Measurements from ENCODE around the gene CLK2. TPM values are rescaled to one million over a fixed set of nuclear protein-coding genes. Genes with fewer than 3 reads are reported as not detected.
A peak's percentile ranks its signal among the peaks of the same experiment; 100 is the strongest.

The CLK2 gene
- total and polyA plus RNA-seq, 2 of the 13 experiments (the other 11 are each of a cell fraction or from before 2014, with no cell fraction given): 20.1 to 73.5 TPM

DNA sequence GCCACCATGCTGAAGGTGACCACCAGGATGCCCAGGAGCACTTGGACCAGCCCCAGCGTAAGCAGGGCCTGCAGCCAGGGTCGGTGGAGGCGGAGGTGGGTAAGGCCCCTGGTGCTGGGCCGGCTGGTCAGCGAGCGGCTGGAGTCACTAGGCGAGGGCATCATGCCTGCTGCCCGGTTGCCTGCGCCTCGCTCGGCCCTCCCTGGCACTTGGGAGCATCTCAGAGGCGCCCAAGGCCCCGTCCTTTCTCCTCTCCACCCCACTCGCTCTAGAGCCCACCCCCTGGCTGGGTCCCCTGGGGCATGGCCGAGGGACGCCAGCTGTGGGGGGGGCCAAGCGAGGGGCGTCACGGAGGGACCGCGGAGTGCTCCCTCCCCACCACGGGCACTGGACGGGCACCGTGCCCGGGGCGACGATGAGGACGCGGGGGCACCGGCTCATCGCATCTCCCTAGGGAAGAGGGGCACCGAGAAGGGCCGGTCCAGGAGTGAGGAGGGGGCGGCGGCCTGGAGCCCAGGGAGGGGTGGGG, 18.5 kb downstream of the CLK2 start (continued):
- TF ChIP-seq, protein P1, sequence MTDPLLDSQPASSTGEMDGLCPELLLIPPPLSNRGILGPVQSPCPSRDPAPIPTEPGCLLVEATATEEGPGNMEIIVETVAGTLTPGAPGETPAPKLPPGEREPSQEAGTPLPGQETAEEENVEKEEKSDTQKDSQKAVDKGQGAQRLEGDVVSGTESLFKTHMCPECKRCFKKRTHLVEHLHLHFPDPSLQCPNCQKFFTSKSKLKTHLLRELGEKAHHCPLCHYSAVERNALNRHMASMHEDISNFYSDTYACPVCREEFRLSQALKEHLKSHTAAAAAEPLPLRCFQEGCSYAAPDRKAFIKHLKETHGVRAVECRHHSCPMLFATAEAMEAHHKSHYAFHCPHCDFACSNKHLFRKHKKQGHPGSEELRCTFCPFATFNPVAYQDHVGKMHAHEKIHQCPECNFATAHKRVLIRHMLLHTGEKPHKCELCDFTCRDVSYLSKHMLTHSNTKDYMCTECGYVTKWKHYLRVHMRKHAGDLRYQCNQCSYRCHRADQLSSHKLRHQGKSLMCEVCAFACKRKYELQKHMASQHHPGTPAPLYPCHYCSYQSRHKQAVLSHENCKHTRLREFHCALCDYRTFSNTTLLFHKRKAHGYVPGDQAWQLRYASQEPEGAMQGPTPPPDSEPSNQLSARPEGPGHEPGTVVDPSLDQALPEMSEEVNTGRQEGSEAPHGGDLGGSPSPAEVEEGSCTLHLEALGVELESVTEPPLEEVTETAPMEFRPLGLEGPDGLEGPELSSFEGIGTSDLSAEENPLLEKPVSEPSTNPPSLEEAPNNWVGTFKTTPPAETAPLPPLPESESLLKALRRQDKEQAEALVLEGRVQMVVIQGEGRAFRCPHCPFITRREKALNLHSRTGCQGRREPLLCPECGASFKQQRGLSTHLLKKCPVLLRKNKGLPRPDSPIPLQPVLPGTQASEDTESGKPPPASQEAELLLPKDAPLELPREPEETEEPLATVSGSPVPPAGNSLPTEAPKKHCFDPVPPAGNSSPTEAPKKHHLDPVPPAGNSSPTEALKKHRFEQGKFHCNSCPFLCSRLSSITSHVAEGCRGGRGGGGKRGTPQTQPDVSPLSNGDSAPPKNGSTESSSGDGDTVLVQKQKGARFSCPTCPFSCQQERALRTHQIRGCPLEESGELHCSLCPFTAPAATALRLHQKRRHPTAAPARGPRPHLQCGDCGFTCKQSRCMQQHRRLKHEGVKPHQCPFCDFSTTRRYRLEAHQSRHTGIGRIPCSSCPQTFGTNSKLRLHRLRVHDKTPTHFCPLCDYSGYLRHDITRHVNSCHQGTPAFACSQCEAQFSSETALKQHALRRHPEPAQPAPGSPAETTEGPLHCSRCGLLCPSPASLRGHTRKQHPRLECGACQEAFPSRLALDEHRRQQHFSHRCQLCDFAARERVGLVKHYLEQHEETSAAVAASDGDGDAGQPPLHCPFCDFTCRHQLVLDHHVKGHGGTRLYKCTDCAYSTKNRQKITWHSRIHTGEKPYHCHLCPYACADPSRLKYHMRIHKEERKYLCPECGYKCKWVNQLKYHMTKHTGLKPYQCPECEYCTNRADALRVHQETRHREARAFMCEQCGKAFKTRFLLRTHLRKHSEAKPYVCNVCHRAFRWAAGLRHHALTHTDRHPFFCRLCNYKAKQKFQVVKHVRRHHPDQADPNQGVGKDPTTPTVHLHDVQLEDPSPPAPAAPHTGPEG (CRISPR knock-in tag; IDR thresholded peaks at IDR 0.05): no peak
- TF ChIP-seq ONECUT2 (CRISPR knock-in tag; IDR thresholded peaks at IDR 0.05): no peak
- TF ChIP-seq ZNF776 (CRISPR knock-in tag; IDR thresholded peaks at IDR 0.05): 0 out of 2 replicates have a peak, but pooled peaks have one; percentile 19
- no peak for TF ChIP-seq ZNF550 (CRISPR knock-in tag; IDR thresholded peaks at IDR 0.05; ENCODE audit: borderline replicate concordance)
- no peak for TF ChIP-seq YEATS4 (CRISPR knock-in tag; IDR thresholded peaks at IDR 0.05; ENCODE audit: borderline replicate concordance)
- TF ChIP-seq ZNF263 (CRISPR knock-in tag; IDR thresholded peaks at IDR 0.05): peak; percentile 78
- TF ChIP-seq ZNF614 (CRISPR knock-in tag; IDR thresholded peaks at IDR 0.05; ENCODE audit: borderline replicate concordance): no peak
- no peak for TF ChIP-seq DR1 (CRISPR knock-in tag; IDR thresholded peaks at IDR 0.05)
- TF ChIP-seq SIN3B (IDR thresholded peaks at IDR 0.05; ENCODE audit: low read length): no peak
- no peak for TF ChIP-seq ZBTB21 (CRISPR knock-in tag; IDR thresholded peaks at IDR 0.05)
- TF ChIP-seq CHCHD3 (CRISPR knock-in tag; IDR thresholded peaks at IDR 0.05): no peak
- peak; percentile 34; the same call in 1 of the 2 replicates for TF ChIP-seq RBFOX2 (IDR thresholded peaks at IDR 0.05; ENCODE audit: low read depth, low read length)
- no peak for TF ChIP-seq ZNF235 (CRISPR knock-in tag; IDR thresholded peaks at IDR 0.05; ENCODE audit: borderline replicate concordance)
- TF ChIP-seq CAMTA2 (CRISPR knock-in tag; IDR thresholded peaks at IDR 0.05; ENCODE audit: borderline replicate concordance): 0 out of 2 replicates have a peak, but pooled peaks have one; percentile 42
- TF ChIP-seq, protein P2, sequence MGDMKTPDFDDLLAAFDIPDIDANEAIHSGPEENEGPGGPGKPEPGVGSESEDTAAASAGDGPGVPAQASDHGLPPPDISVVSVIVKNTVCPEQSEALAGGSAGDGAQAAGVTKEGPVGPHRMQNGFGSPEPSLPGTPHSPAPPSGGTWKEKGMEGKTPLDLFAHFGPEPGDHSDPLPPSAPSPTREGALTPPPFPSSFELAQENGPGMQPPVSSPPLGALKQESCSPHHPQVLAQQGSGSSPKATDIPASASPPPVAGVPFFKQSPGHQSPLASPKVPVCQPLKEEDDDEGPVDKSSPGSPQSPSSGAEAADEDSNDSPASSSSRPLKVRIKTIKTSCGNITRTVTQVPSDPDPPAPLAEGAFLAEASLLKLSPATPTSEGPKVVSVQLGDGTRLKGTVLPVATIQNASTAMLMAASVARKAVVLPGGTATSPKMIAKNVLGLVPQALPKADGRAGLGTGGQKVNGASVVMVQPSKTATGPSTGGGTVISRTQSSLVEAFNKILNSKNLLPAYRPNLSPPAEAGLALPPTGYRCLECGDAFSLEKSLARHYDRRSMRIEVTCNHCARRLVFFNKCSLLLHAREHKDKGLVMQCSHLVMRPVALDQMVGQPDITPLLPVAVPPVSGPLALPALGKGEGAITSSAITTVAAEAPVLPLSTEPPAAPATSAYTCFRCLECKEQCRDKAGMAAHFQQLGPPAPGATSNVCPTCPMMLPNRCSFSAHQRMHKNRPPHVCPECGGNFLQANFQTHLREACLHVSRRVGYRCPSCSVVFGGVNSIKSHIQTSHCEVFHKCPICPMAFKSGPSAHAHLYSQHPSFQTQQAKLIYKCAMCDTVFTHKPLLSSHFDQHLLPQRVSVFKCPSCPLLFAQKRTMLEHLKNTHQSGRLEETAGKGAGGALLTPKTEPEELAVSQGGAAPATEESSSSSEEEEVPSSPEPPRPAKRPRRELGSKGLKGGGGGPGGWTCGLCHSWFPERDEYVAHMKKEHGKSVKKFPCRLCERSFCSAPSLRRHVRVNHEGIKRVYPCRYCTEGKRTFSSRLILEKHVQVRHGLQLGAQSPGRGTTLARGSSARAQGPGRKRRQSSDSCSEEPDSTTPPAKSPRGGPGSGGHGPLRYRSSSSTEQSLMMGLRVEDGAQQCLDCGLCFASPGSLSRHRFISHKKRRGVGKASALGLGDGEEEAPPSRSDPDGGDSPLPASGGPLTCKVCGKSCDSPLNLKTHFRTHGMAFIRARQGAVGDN (CRISPR knock-in tag; IDR thresholded peaks at IDR 0.05): peak; percentile 49
- TF ChIP-seq, protein P3, sequence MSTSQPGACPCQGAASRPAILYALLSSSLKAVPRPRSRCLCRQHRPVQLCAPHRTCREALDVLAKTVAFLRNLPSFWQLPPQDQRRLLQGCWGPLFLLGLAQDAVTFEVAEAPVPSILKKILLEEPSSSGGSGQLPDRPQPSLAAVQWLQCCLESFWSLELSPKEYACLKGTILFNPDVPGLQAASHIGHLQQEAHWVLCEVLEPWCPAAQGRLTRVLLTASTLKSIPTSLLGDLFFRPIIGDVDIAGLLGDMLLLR (CRISPR knock-in tag; IDR thresholded peaks at IDR 0.05): 0 out of 2 replicates have a peak, but pooled peaks have one; percentile 65
- 0 out of 2 replicates have a peak, but pooled peaks have one; percentile 41 for TF ChIP-seq ZNF333 (CRISPR knock-in tag; IDR thresholded peaks at IDR 0.05; ENCODE audit: borderline replicate concordance)
- no peak for TF ChIP-seq CHD2 (IDR thresholded peaks at IDR 0.05; ENCODE audit: low read depth, low read length)
- TF ChIP-seq, protein P4, sequence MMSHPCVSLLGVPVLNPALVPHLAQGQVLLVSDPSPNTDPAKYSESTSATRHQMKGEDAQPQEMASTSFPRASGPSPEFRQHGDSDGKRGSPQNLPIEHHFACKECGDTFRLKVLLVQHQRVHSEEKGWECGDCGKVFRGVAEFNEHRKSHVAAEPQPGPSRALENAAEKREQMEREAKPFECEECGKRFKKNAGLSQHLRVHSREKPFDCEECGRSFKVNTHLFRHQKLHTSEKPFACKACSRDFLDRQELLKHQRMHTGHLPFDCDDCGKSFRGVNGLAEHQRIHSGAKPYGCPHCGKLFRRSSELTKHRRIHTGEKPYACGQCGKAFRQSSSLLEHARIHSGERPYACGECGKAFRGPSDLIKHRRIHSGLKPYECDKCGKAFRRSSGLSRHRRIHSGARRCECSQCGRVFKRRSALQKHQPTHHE (CRISPR knock-in tag; IDR thresholded peaks at IDR 0.05; ENCODE audit: borderline replicate concordance): no peak

All from HepG2 (cell line).